ENCODE data around the gene LRRC37A3.
A peak's percentile ranks its signal among the peaks of the same experiment; 100 is the strongest.
"Not testable (repeated sequence)": the region's sequence is repeated elsewhere in the genome, so short reads cannot be mapped to it uniquely, and the experiment has no call there.

Gene LRRC37A3

GRCh38 chr17:64926430-64926829 is 7.2 kb upstream of the LRRC37A3 start:
- DNase-seq (ENCODE audit: low read depth) = not testable (repeated sequence)

DNA sequence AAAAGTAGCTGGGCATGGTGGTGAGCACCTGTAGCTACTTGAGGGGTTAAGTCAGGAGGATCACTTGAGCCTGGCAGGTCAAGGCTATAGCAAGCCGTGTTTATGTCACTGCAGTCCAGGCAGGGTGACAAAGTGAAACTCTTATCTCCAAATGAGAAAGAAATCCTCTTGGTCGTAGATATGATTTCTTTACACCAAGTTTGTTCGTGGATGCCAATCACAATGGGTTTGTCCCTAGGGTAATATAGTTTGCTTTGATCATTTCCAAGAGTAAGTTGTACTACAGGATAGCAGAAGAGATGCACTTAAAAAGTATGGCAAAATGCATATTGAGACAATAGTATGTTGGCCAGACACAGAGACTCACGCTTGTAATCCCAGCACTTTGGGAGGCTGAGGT is 6.0 kb upstream of the LRRC37A3 start:
- DNase-seq (ENCODE audit: low read depth) = not testable (repeated sequence)

- not testable (repeated sequence) for DNase-seq (ENCODE audit: low read depth)
Observed at GRCh38 chr17:64923051-64923568, 3.8 kb upstream of the LRRC37A3 start.

GRCh38 chr17:64920419-64921172 is 1.3 kb upstream of the LRRC37A3 start:
- no peak for DNase-seq (ENCODE audit: low read depth)

GRCh38 chr17:64920026-64920418 is 744 bp upstream of the LRRC37A3 start:
- DNase-seq (ENCODE audit: low read depth) = no peak

DNA sequence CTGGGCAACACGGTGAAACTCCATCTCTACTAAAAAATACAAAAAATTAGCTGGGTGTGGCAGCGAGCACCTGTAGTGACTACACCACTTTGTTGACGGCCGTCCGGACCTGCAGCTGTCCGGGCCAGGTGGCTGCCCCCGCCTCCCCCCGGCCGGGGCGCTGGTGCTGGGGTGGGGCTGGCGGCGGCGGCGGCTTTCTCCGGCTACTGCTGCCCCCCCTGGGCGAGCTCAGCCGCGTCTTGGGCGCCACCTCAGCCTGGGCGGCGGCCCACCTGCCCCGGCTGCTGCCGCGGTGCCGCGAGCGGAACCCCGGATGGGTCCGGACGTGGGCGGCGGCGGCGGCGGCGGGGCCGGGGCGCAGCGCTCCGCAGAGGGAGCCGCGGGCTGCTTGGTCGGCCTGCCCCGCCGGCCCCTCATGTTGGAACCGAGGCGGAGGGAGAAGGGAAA is 413 bp downstream of the LRRC37A3 start:
- peak; percentile 16 for DNase-seq (ENCODE audit: low read depth)

DNA sequence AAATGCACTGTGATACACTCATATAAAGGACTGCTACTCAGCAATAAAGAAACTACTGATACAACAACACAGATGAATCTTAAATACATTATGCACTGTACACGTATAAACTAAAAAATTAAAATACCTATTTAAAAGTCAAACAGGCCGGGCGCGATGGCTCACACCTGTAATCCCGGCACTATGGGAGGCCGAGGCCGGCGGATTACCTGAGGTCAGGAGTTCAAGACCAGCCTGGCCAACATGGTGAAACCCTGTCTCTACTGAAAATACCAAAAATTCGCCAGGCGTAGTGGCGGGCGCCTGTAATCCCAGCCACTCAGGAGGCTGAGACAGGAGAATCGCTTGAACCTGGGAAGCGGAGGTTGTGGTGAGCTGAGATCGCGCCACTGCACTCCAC is 1.7 kb downstream of the LRRC37A3 start:
- DNase-seq (ENCODE audit: low read depth) = not testable (repeated sequence)

GRCh38 chr17:64915244-64915643 is 4.0 kb downstream of the LRRC37A3 start:
- not testable (repeated sequence) for DNase-seq (ENCODE audit: low read depth)

GRCh38 chr17:64910191-64910514 is 9.1 kb downstream of the LRRC37A3 start:
- not testable (repeated sequence) for DNase-seq (ENCODE audit: low read depth)

DNA sequence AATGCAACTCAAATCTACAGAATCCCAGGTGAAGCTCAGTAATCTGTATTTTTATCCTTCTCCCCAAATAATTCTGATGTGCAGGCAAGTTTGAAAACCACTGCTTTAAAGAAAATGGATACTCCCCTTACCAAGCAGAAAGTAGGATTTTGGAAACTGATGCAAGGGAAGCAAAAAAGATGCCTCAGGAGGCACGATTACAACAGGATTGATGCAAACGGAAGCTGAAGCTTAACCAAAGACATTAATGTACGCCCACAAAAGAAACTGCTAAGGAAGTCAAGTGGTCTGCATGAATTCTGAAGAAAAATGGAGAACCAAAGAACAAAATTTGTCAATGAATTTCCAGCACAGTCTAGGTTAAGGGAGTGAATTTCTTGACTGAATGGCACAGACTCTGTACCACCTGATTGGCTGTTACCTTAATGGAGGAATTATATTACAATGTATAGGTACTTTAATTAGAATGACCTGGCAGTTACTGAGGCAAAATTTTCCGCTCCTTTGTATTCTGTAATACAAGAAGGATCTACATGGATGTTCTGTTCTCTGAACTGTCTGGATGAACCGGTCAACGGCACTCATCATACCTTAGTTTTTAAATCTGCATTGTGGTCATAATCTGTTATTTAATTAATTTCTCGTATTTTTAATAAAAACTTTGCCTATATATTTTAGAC is 9.6 kb downstream of the LRRC37A3 start:
- not testable (repeated sequence) for DNase-seq (ENCODE audit: low read depth)

- not testable (repeated sequence) for DNase-seq (ENCODE audit: low read depth)
Observed at GRCh38 chr17:64904069-64904468, 15.2 kb downstream of the LRRC37A3 start.

GRCh38 chr17:64897136-64897535 is 22.1 kb downstream of the LRRC37A3 start:
- not testable (repeated sequence) for DNase-seq (ENCODE audit: low read depth)

- DNase-seq (ENCODE audit: low read depth) = not testable (repeated sequence)
Observed at GRCh38 chr17:64874210-64874609, 45.1 kb downstream of the LRRC37A3 start.

DNA sequence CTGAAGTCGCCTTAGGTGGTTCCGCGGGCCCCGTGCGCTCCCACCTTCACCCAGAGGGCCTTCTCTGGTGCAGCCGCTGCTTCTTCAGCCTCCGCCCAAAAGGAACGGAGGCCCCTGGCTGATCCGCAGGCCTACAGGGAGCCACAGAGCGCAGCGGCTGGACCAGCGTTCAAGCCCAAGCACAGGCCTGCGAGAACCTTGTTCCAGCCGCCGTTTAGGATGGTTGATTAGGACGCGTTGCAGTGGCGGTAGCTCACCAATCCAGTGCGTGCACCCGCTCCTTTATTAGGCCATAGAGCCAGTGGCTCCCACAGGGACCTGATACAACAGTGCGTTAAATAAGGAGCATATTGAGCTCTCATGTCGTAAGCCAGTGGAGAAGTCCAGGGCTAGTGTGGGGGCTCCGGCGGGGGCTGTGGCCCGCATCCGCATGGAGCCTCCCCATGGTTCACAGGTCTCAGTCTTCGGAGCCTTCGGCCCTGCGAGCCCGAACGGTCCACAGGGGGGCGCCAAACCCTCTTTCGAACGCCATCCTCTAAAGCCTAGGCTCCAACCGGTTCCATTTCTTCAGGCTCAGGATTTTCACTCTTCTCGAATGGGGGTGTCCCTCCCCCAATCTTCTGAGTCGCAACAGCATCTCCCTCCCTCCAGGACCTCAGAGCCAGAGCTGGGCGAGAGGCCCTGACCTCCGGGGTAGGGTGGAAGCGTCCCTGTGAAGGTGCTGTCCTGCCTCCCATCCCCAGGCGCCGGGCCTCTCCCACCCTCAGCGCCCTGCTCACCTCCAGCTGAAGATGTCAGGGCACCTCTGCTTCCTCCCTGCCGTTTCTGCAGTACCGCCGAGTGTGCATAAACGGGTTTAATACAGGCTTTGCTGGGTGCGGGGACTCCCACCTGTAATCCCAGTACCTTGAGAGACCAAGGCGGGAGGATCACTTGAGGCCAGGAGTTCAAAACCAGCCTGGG is 71.5 kb downstream of the LRRC37A3 start:
- DNase-seq (ENCODE audit: low read depth) = peak; percentile 54

DNA sequence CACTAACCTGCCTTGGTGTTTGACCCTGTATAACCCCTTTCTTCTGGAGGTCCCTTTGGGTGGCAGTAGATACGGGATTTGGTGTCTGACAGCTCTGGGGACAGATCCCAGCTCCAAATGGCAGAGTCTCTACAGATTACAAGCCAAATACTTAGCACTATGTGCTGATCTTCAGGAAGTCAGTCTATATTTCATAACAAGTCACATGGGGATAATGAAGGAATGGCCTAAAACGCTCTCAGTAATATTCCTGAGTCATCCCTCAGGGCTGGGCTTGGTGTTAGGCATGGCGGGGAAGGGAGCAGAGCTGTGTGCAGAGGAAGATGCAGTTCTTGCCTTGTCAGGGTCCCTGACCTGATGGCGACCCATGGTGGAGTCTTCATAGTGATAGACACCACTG is 72.4 kb downstream of the LRRC37A3 start:
- not testable (repeated sequence) for DNase-seq (ENCODE audit: low read depth)

DNA sequence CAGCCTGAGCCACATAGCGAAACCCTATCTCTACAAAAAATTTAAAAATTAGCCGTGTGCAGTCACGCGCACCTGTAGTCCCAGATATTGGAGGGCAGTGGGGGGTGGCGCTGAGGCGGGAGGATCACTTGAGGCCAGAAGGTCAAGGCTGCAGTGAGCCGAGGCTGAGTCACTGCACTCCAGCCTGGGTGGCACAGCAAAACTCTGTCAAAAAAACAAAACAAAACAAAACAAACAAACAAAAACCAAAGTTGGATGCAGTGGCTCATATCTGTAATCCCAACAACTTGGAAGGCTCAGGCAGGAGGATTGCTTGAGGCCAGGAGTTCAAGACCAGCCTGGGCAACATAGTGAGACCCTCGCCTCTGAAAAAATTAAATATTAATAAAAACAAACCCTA is 75.4 kb downstream of the LRRC37A3 start:
- not testable (repeated sequence) for DNase-seq (ENCODE audit: low read depth)

DNA sequence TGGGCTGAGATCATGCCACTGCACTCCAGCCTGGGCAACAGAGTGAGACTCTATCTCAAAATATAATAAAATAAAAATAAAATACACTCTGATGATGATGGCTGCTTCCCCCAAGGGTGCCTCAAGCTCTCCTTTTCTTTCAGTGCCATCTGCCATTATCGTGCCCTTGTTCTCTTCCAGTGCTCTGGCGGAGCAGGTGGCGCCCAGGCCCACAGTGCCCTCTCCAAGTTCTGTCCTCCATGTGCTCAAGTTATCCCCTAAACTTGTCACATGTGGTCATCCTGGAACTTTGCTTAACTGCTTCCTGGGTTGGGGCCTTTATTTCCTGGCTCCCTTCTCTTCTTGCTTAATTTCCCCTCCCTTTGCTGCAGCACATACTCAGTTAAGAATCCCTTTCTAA is 76.4 kb downstream of the LRRC37A3 start:
- DNase-seq (ENCODE audit: low read depth) = not testable (repeated sequence)

- DNase-seq (ENCODE audit: low read depth) = not testable (repeated sequence)
Observed at GRCh38 chr17:64840960-64841359, 78.3 kb downstream of the LRRC37A3 start.

GRCh38 chr17:64838513-64838912 is 80.8 kb downstream of the LRRC37A3 start:
- not testable (repeated sequence) for DNase-seq (ENCODE audit: low read depth)

DNA sequence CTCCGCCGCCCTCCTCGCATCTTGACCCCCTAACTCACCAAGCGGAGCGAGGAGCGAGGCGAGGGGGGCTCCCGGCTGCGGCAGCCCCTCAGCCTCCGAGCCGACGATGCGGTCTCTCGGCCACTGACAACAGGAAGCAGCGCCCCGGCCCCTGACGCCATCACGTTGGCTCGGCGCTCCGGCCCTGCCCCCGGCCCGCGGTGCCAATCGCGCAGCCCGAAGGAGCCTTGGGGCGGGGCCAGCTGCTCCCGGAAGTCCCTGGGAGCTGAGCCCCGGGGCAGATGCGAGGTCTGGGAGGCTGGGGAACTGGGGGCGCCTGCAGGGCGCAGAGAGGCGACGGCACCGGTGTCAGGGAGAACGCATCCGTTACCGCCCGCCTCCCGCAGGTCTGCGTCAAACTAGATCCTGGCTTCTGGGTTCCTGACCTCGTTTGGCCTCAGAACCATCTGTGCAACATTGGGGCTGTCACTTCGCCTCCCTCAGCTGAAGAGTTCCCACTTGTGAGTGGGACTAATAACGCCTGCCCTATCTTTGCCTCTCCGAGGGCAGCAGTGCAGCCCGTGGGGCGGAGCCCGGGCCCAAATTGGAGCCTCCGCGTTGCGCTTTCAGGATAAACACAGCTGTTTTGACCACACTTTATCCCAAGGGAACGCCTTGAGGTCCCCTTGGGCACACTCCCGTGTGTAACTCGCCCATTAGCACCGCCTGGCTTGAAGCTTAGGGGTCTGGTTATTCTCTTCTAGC is 82.1 kb downstream of the LRRC37A3 start:
- DNase-seq (ENCODE audit: low read depth) = peak; percentile 68

DNA sequence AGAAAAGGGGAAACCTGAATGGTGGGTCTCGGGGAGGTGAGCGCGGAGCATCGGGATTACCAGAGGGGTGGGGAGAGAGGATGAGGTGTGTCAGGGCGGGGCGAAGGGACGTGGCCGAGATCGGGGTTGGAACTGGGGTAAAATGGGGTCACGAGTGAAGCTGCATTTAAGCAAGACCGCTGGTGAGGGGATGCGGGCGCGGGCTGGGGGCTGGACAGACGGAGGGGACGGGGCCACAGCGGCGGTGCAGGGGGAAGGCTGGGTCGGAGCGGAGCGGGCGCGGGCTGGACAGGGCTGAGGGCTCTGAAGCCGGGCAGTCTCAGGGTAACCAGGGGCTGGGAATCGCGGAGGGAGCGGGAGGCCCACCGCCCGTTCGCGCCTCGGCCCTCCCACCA is 82.7 kb downstream of the LRRC37A3 start:
- DNase-seq (ENCODE audit: low read depth) = not testable (repeated sequence)

Measured in stimulated activated CD4-positive, alpha-beta T cell treated with anti-CD3 and anti-CD28 coated beads, Interleukin-2, amount 100 ng/mL, for 4 hours (primary cell).